Upper lobe of right lung (tissue), 1 donor: Measurements from ENCODE around the gene KCNMA1. TPM values are rescaled to one million over a fixed set of nuclear protein-coding genes. Genes with fewer than 3 reads are reported as not detected.
A peak's percentile ranks its signal among the peaks of the same experiment; 100 is the strongest.

ENCODE experiments used
- ATAC-seq: fragments of 200-7000 bp; cut with Tn5 transposase; one replicate; pipeline ENCODE4 v1.9.1; 2020; ENCODE audit warnings: mild to moderate bottlenecking, moderate library complexity
- DNase-seq: peaks from one replicate; pipeline ENCODE4 v3.0.0-alpha.2; 2020
- H3K27ac ChIP-seq: fragments of 200-600 bp; one replicate; pipeline ENCODE4 v1.8.0; 2022
- H3K27me3 ChIP-seq: fragments of 200-600 bp; one replicate; pipeline ENCODE4 v1.8.0; 2022; ENCODE audit warnings: mild to moderate bottlenecking
- H3K36me3 ChIP-seq: fragments of 200-600 bp; one replicate; pipeline ENCODE4 v1.8.0; 2022
- H3K4me1 ChIP-seq: fragments of 200-600 bp; one replicate; pipeline ENCODE4 v1.8.0; 2022
- H3K4me3 ChIP-seq: fragments of 200-600 bp; one replicate; pipeline ENCODE4 v1.8.0; 2022; ENCODE audit warnings: mild to moderate bottlenecking
- H3K9me3 ChIP-seq: fragments of 200-600 bp; one replicate; pipeline ENCODE4 v1.8.0; 2022
- intact Hi-C: fragments of 100-400 bp; cut with DNase I; formaldehyde crosslinking; loops from one replicate; pipeline ENCODE4 v1.11.0; 2022
- total RNA-seq: library from RNA; stranded (reverse); fragmentation: NEBNext Ultra II Directional; extraction: Animal tissue kit (Norgen Biotek cat#: 25700); gene quantifications from one replicate; pipeline ENCODE4 v1.2.1, GENCODE V29; 2021
- TF ChIP-seq, protein P1 (sequence below): fragments of 200-600 bp; IDR thresholded peaks from one replicate; pipeline ENCODE4 v1.8.0; 2022; ENCODE audit warnings: antibody characterized with exemption
- donor health status: DM: no; HTN: yes; CAD: no; lungs with severe emphysema.

Gene KCNMA1
- total RNA-seq, 1 donor from 2014 or later: 26.3 TPM

DNA sequence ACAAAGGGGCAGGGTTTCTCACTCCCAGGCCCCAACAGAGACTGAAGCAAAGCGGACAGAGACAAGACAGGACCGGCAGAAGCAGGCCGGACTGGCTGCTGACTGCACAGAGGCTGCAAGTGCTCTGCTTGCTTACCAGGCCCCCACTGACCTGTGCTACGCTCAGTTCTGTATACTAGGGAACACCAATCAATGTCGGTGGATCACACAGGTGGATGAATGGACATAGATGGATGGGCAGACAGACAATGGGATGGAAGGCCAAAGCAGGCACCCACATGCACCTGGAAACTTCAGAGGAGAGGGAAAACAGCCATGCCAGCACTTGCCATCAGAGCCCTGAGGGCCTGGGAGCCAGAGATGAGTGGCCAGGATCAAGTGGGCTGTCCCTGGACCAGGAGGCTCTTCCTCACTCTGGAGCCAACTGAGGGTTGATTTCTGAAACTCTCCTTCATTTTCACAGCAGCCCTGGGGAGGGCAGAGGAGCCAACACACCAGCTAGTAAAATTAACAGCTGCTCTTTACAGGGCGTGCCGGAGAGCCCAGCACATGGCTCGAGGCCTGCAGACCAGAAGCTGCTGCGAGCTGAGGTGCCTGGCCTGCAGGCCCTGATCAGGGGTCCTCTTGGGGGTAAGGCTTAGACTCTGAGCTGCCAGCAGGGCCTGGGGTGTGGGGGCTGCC lies 243.6 kb downstream of the KCNMA1 start:
- TF ChIP-seq, protein P1, sequence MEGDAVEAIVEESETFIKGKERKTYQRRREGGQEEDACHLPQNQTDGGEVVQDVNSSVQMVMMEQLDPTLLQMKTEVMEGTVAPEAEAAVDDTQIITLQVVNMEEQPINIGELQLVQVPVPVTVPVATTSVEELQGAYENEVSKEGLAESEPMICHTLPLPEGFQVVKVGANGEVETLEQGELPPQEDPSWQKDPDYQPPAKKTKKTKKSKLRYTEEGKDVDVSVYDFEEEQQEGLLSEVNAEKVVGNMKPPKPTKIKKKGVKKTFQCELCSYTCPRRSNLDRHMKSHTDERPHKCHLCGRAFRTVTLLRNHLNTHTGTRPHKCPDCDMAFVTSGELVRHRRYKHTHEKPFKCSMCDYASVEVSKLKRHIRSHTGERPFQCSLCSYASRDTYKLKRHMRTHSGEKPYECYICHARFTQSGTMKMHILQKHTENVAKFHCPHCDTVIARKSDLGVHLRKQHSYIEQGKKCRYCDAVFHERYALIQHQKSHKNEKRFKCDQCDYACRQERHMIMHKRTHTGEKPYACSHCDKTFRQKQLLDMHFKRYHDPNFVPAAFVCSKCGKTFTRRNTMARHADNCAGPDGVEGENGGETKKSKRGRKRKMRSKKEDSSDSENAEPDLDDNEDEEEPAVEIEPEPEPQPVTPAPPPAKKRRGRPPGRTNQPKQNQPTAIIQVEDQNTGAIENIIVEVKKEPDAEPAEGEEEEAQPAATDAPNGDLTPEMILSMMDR: no peak

DNA sequence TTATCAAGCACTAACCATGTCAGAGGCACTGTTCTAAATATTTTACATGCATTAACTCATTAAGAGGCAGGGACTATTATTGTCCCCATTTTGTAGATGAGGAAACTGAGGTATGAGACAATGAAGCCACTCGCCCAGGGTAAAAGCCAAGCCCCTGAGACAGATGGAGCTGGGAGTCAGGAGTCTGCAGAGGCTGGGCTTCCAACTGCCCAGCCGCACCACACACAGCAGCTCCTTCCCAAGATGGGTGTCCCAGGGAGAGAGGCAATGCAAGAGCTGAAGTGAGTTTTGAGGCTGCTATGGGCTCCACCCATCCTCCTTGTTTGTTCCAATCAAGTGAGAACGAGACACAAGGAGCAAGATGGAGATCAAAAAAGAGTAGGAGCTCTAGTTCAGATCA lies 244.2 kb downstream of the KCNMA1 start:
- DNase-seq (no peak), ATAC-seq (no peak)
- intact Hi-C loops: loop anchor here (10.0 kb wide), 1 partner anchor 251 kb away; no protein-coding TSS in a partner anchor
- no peak overlapping the region for H3K27ac ChIP-seq
- no peak overlapping the region for H3K4me3 ChIP-seq
- no peaks in the 10 kb centered on the region for H3K27me3 ChIP-seq
- peaks cover 11% of the 10 kb centered on the region for H3K4me1 ChIP-seq
- no peaks in the 10 kb centered on the region for H3K9me3 ChIP-seq
- no peaks in the 10 kb centered on the region for H3K36me3 ChIP-seq
- TF ChIP-seq, protein P1: no peak

More for the DNA sequence above, 243.6 kb downstream of the KCNMA1 start:
- Histone ChIP-seq H3K4me1 (peaks cover 11% of the 10 kb centered on the region), H3K9me3 (no peaks in the 10 kb centered on the region), H3K4me3 (no peak overlapping the region), H3K27me3 (no peaks in the 10 kb centered on the region), H3K27ac (no peak overlapping the region), H3K36me3 (no peaks in the 10 kb centered on the region)
- DNase-seq: no peak
- intact Hi-C loops: loop anchor here (10.0 kb wide), 1 partner anchor 251 kb away; no protein-coding TSS in a partner anchor
- ATAC-seq: no peak

DNA sequence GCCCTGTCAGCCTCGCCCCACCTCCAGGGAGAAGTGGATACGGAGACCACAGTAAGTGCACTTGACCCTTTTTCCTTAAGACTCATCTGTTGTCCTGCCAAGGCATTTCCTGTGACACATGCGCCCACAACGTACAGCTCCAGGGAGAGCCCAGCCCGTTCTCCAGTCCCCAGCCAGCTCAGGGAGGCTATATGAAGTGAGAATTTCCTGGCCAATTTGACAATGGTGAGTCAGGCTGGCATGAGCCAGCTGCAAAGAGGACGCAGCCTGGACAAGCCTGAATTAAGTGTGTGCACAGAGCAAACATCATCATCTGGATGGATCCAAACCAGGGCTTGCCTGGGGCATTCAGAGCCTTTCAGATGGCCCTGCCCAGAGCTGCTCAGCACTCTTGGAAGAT lies 244.8 kb downstream of the KCNMA1 start:
- no peak overlapping the region for H3K4me3 ChIP-seq
- DNase-seq (no peak), ATAC-seq (peak; percentile 71)
- TF ChIP-seq, protein P1: no peak
- H3K27me3 ChIP-seq: no peaks in the 10 kb centered on the region
- peaks cover 11% of the 10 kb centered on the region for H3K4me1 ChIP-seq
- intact Hi-C loops: loop anchor here (10.0 kb wide), 1 partner anchor 252 kb away; no protein-coding TSS in a partner anchor
- H3K36me3 ChIP-seq: no peaks in the 10 kb centered on the region
- no peak overlapping the region for H3K27ac ChIP-seq
- H3K9me3 ChIP-seq: no peaks in the 10 kb centered on the region

DNA sequence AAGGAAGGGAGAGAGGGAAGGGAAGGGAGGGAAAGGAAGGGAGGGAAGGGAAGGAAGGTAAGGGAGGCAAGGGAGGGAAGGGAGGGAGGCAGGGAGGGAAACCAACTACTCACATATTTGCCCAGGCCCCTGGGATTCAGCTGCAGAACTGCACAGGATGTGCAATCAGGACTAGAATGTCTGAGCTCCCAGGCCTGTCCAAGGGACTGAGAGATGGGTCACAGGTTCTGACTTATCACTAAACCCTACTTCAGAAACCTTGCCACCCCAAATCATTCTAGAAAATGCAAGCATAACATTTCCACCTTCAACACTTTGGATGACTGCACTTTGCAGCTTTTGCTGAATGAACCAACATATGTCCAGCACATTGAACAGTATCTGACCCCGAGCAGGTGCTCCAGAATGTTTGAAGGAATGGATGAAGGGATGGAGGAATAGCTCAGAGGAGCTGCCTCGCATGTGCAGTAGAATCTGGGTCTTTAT lies 245.3 kb downstream of the KCNMA1 start:
- Histone ChIP-seq H3K27me3 (no peaks in the 10 kb centered on the region), H3K9me3 (no peaks in the 10 kb centered on the region), H3K27ac (no peak overlapping the region), H3K36me3 (no peaks in the 10 kb centered on the region), H3K4me3 (no peak overlapping the region), H3K4me1 (peaks cover 11% of the 10 kb centered on the region)
- no peak for DNase-seq
- TF ChIP-seq, protein P1: no peak
- peak; percentile 34 for ATAC-seq
- intact Hi-C loops: loop anchor here (10.0 kb wide), 1 partner anchor 253 kb away; no protein-coding TSS in a partner anchor

DNA sequence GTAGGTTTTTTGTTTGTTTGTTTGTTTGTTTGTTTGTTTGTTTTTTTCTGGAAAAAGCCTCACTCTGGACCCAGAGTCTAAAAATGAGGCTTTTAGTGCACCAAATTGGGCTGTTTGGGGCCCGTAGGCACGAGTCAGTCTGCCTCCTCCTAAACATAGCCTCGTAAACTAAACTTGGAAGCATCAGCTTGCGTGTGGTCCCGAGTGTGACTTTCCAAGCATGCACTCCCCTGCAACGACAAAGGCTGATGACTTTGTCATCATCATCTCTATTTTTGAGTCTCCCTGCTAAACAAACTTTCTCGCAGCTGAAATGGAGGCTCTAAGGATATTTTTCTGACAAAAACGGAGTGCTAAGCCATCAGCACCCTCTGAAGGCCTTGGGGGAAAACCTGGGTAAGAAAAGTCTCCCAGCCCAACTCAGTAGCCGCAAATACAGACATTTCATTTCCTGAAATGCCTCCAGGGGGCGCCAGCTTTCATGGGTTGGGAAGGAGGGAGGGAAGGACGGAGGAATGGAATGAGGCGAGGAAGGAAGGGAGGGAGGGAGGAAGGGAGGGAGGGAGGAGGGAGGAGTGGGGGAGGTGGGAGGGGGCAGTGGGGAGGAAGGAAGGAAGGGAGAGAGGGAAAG lies 245.9 kb downstream of the KCNMA1 start:
- DNase-seq (peak; percentile 73), ATAC-seq (peak; percentile 84)
- Histone ChIP-seq H3K27ac (no peak overlapping the region), H3K4me3 (no peak overlapping the region), H3K36me3 (no peaks in the 10 kb centered on the region), H3K9me3 (no peaks in the 10 kb centered on the region), H3K4me1 (peaks cover 11% of the 10 kb centered on the region), H3K27me3 (no peaks in the 10 kb centered on the region)
- TF ChIP-seq, protein P1: peak; percentile 47
- intact Hi-C loops: loop anchor here (10.0 kb wide), 1 partner anchor 253 kb away; no protein-coding TSS in a partner anchor
